PC-3 (cell line): Measurements from ENCODE around the gene ECEL1. TPM values are rescaled to one million over a fixed set of nuclear protein-coding genes. Genes with fewer than 3 reads are reported as not detected.

ENCODE experiments used
- ATAC-seq: fragments of 200-7000 bp; cut with Tn5 transposase; 2 replicates; pipeline ENCODE4 v1.9.1; 2020; ENCODE audit warnings: mild to moderate bottlenecking, moderate library complexity
- BruUV-seq: library from RNA; stranded (reverse); fragments of 400-500 nt; replicated peaks from 2 replicates; lab custom pipeline; 2021; lab: Mats Ljungman, UMichigan
- CTCF ChIA-PET: fragments of 300-600 bp; sonication (Branson Sonifier 250); formaldehyde crosslinking; loops from one replicate; lab custom pipeline; 2022; ENCODE audit warnings: antibody characterized with exemption; lab: Charles Lee
- POLR2A ChIA-PET: fragments of 300-600 bp; sonication (Branson Sonifier 250); formaldehyde crosslinking; loops from one replicate; lab custom pipeline; 2022; ENCODE audit warnings: antibody characterized with exemption; ENCODE audit not compliant: unreplicated experiment; lab: Charles Lee
- DNase-seq: peaks from one replicate; pipeline ENCODE4 v3.0.0-alpha.2; 2015
- H2AFZ ChIP-seq: fragments of 300-600 bp; sonication (generic); 2 replicates; pipeline ENCODE4 v1.6.0; 2016; ENCODE audit warnings: antibody characterized with exemption, low read length
- H3F3A ChIP-seq: fragments of 300-600 bp; sonication (generic); one replicate; pipeline ENCODE4 v1.6.0; 2017; ENCODE audit warnings: antibody characterized with exemption, low read length, control low read depth, mild to moderate bottlenecking; ENCODE audit not compliant: unreplicated experiment
- H3K27ac ChIP-seq: fragments of 300-600 bp; sonication (generic); 2 replicates; pipeline ENCODE4 v1.5.1; 2016; ENCODE audit warnings: mild to moderate bottlenecking, low read length
- H3K27me3 ChIP-seq: fragments of 300-600 bp; sonication (generic); 2 replicates; pipeline ENCODE4 v1.6.1; 2016; ENCODE audit warnings: low read length, mixed read lengths
- H3K36me3 ChIP-seq: fragments of 300-600 bp; sonication (generic); 2 replicates; pipeline ENCODE4 v1.6.1; 2016; ENCODE audit warnings: low read depth, mixed run types, low read length, mixed read lengths
- H3K4me1 ChIP-seq: fragments of 300-600 bp; sonication (generic); 2 replicates; pipeline ENCODE4 v1.5.1; 2016; ENCODE audit warnings: low read length; ENCODE audit not compliant: insufficient read depth
- H3K4me2 ChIP-seq: fragments of 300-600 bp; sonication (generic); 2 replicates; pipeline ENCODE4 v1.6.0; 2016; ENCODE audit warnings: low read length
- H3K4me3 ChIP-seq: fragments of 300-600 bp; sonication (generic); 2 replicates; pipeline ENCODE4 v1.5.1; 2016; ENCODE audit warnings: mild to moderate bottlenecking, low read length, mixed read lengths
- H3K79me2 ChIP-seq: fragments of 300-600 bp; sonication (generic); 2 replicates; pipeline ENCODE4 v1.6.1; 2017; ENCODE audit warnings: low read length, mixed read lengths
- H3K9ac ChIP-seq: fragments of 300-600 bp; sonication (generic); 2 replicates; pipeline ENCODE4 v1.6.0; 2016; ENCODE audit warnings: mild to moderate bottlenecking, low read length
- H3K9me2 ChIP-seq: fragments of 300-600 bp; sonication (generic); replicated peaks from 2 replicates; pipeline ENCODE4 v1.6.1; 2016; ENCODE audit warnings: mixed run types, low read length, mixed read lengths
- H3K9me3 ChIP-seq: fragments of 300-600 bp; sonication (generic); 2 replicates; pipeline ENCODE4 v1.6.1; 2016; ENCODE audit warnings: low read length, mixed read lengths
- H4K20me1 ChIP-seq: fragments of 300-600 bp; sonication (generic); 2 replicates; pipeline ENCODE4 v1.6.1; 2016; ENCODE audit warnings: low read length, mixed read lengths
- EZH2 ChIP-seq: fragments of 300-600 bp; sonication (generic); IDR thresholded peaks from one replicate; pipeline ENCODE4 v1.6.1; 2017; ENCODE audit warnings: antibody characterized with exemption, mild to moderate bottlenecking, low read length; ENCODE audit not compliant: unreplicated experiment
- EZH2phosphoT487 ChIP-seq: fragments of 300-600 bp; sonication (generic); IDR thresholded peaks from 2 replicates; pipeline ENCODE4 v1.6.1; 2018; ENCODE audit warnings: mild to moderate bottlenecking, antibody characterized with exemption, low read length, borderline replicate concordance
- intact Hi-C: fragments of 100-400 bp; cut with micrococcal nuclease; formaldehyde crosslinking; loops from 2 replicates; pipeline ENCODE4 v1.9.0; 2023
- total RNA-seq: library from RNA; depleted of rRNA; stranded (reverse); fragments of >200 nt; gene quantifications from 2 replicates; pipeline ENCODE4 v1.2.3, GENCODE V29; 2014
- TF ChIP-seq, protein P1 (sequence below): fragments of 300-600 bp; sonication (generic); conservative IDR thresholded peaks from 2 replicates; pipeline ENCODE4 v1.5.1; 2017; ENCODE audit warnings: antibody characterized with exemption, low read depth, mild to moderate bottlenecking, low read length

Gene ECEL1
- total RNA-seq, 1 experiment from 2014 or later: not detected

DNA sequence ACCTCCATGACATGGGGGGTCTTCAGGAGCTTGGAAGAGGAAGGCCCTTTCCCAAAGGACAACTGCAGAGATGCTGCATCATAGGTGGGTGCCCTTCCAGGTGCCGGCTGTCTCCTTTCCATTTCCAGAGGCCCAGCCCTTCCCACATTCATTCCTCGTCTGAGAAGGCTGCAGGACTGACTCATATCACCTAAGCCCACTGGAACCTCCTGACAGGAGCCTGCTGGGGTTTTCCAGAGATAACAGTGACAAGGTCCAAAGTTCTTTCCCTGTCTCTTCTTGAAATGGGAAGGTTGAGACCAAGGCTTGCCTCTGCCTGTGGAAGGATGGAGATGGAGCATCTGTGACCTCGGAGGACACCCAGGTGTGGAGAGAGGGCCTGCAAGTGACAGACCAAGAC lies 28.9 kb upstream of the ECEL1 start:
- BruUV-seq: no TSS peak
- H3K27ac ChIP-seq: no peak overlapping the region
- no peak overlapping the region for H3K4me3 ChIP-seq
- intact Hi-C loops: no loop called here
- H3K27me3 ChIP-seq: no peaks in the 10 kb centered on the region
- POLR2A ChIA-PET: no interaction called here
- CTCF ChIA-PET: no interaction called here
- H3K9me3 ChIP-seq: no peaks in the 10 kb centered on the region
- no peaks in the 10 kb centered on the region for H3K9me2 ChIP-seq
- H3K4me1 ChIP-seq: no peaks in the 10 kb centered on the region
- no peaks in the 10 kb centered on the region for H3K36me3 ChIP-seq
- H4K20me1 ChIP-seq: no peaks in the 10 kb centered on the region
- no peaks in the 10 kb centered on the region for H3K79me2 ChIP-seq
- ATAC-seq (no peak), DNase-seq (no peak)
- no peak overlapping the region for H3K9ac ChIP-seq
- H3F3A ChIP-seq: no peaks in the 10 kb centered on the region
- H3K4me2 ChIP-seq: no peak overlapping the region
- H2AFZ ChIP-seq: no peak overlapping the region
- TF ChIP-seq, protein P1, sequence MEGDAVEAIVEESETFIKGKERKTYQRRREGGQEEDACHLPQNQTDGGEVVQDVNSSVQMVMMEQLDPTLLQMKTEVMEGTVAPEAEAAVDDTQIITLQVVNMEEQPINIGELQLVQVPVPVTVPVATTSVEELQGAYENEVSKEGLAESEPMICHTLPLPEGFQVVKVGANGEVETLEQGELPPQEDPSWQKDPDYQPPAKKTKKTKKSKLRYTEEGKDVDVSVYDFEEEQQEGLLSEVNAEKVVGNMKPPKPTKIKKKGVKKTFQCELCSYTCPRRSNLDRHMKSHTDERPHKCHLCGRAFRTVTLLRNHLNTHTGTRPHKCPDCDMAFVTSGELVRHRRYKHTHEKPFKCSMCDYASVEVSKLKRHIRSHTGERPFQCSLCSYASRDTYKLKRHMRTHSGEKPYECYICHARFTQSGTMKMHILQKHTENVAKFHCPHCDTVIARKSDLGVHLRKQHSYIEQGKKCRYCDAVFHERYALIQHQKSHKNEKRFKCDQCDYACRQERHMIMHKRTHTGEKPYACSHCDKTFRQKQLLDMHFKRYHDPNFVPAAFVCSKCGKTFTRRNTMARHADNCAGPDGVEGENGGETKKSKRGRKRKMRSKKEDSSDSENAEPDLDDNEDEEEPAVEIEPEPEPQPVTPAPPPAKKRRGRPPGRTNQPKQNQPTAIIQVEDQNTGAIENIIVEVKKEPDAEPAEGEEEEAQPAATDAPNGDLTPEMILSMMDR: no peak
- TF ChIP-seq EZH2 (no peak), EZH2phosphoT487 (no peak)

- BruUV-seq: no TSS peak
- POLR2A ChIA-PET: no interaction called here
- Histone ChIP-seq H3K9ac (no peak overlapping the region), H3K27ac (no peak overlapping the region), H3K4me2 (no peak overlapping the region), H3F3A (no peaks in the 10 kb centered on the region), H3K79me2 (no peaks in the 10 kb centered on the region), H3K9me2 (no peaks in the 10 kb centered on the region), H3K4me1 (no peaks in the 10 kb centered on the region), H2AFZ (no peak overlapping the region), H3K9me3 (no peaks in the 10 kb centered on the region), H3K27me3 (no peaks in the 10 kb centered on the region), H3K36me3 (no peaks in the 10 kb centered on the region), H4K20me1 (no peaks in the 10 kb centered on the region), H3K4me3 (no peak overlapping the region)
- intact Hi-C loops: no loop called here
- DNase-seq: no peak
- no peak for ATAC-seq
- CTCF ChIA-PET: interaction anchor here (0.6 kb wide), 1 partner anchor 182 kb away, joined by 6 read pairs; no protein-coding TSS in a partner anchor
- no peak for TF ChIP-seq EZH2
- TF ChIP-seq, protein P1: no peak
- no peak for TF ChIP-seq EZH2phosphoT487
These were observed 28.0 kb upstream of the ECEL1 start for GRCh38 chr2:232515639-232516038.

DNA sequence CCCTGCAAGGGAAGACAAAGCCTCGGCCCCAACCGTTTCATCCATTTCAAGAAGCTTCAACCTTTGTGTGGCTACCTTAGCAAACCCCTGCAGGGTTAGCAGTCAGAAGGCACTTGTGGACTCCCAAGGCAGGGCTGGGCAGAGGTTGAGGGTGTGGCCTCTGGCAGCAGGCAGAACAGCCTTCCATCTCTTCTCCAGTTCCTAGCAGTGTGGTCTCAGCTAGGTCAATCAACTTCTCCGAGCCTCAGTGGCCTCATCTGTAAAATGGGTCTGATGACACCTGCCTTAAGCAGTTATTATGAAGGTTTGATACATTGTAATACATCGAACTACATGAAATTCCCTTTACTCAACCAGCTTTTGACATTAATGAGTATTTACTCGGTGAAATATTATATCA lies 25.7 kb upstream of the ECEL1 start:
- no peaks in the 10 kb centered on the region for H3K27me3 ChIP-seq
- H3K4me2 ChIP-seq: no peak overlapping the region
- H4K20me1 ChIP-seq: no peaks in the 10 kb centered on the region
- intact Hi-C loops: no loop called here
- H3K9ac ChIP-seq: no peak overlapping the region
- no peaks in the 10 kb centered on the region for H3K9me3 ChIP-seq
- no peak overlapping the region for H3K27ac ChIP-seq
- no peaks in the 10 kb centered on the region for H3F3A ChIP-seq
- ATAC-seq: no peak
- no peak overlapping the region for H2AFZ ChIP-seq
- ChIA-PET CTCF (no interaction called here), POLR2A (no interaction called here)
- no peaks in the 10 kb centered on the region for H3K36me3 ChIP-seq
- TF ChIP-seq EZH2phosphoT487 (no peak), EZH2 (no peak)
- TF ChIP-seq, protein P1: no peak
- DNase-seq: no peak
- BruUV-seq: no TSS peak
- no peaks in the 10 kb centered on the region for H3K79me2 ChIP-seq
- no peaks in the 10 kb centered on the region for H3K9me2 ChIP-seq
- H3K4me3 ChIP-seq: no peak overlapping the region
- H3K4me1 ChIP-seq: no peaks in the 10 kb centered on the region
